ENCODE data around the gene USP17L18.
"Not testable (repeated sequence)": the region's sequence is repeated elsewhere in the genome, so short reads cannot be mapped to it uniquely, and the experiment has no call there.

- not testable (repeated sequence) for TF ChIP-seq CTCF (IDR thresholded peaks at IDR 0.05; ENCODE audit: low read depth, low read length, poor library complexity, severe bottlenecking); EZH2phosphoT487 (IDR thresholded peaks at IDR 0.05; ENCODE audit: borderline replicate concordance, low read length)
Observed at GRCh38 chr4:9267319-9267718, 18.9 kb downstream of the USP17L18 start, which contains the start of gene USP17L22.
